OCI-LY7 (cell line): ENCODE data around the gene CIZ1.

Source experiments
- CTCF ChIP-seq: fragments of 200-600 bp; sonication (generic); conservative IDR thresholded peaks from 2 replicates; pipeline ENCODE4 v1.5.1; 2014; ENCODE audit warnings: mild to moderate bottlenecking, antibody characterized with exemption, low read length, moderate library complexity, mixed read lengths
- EZH2phosphoT487 ChIP-seq: fragments of 200-600 bp; sonication (generic); IDR thresholded peaks from 2 replicates; pipeline ENCODE4 v1.6.1; 2018; ENCODE audit warnings: low read depth, borderline replicate concordance, mild to moderate bottlenecking, mixed run types, antibody characterized with exemption, low read length, moderate library complexity, mixed read lengths

- no peak for TF ChIP-seq CTCF
- no peak for TF ChIP-seq EZH2phosphoT487
Observed at GRCh38 chr9:128155736-128156500, 35.5 kb downstream of the CIZ1 start.
